ENCODE measurements around the gene MRPL38. TPM values are rescaled to one million over a fixed set of nuclear protein-coding genes. Genes with fewer than 3 reads are reported as not detected.
A peak's percentile ranks its signal among the peaks of the same experiment; 100 is the strongest.

MRPL38 gene
- total RNA-seq, 2 donors from 2014 or later: 103 to 118 TPM

DNA sequence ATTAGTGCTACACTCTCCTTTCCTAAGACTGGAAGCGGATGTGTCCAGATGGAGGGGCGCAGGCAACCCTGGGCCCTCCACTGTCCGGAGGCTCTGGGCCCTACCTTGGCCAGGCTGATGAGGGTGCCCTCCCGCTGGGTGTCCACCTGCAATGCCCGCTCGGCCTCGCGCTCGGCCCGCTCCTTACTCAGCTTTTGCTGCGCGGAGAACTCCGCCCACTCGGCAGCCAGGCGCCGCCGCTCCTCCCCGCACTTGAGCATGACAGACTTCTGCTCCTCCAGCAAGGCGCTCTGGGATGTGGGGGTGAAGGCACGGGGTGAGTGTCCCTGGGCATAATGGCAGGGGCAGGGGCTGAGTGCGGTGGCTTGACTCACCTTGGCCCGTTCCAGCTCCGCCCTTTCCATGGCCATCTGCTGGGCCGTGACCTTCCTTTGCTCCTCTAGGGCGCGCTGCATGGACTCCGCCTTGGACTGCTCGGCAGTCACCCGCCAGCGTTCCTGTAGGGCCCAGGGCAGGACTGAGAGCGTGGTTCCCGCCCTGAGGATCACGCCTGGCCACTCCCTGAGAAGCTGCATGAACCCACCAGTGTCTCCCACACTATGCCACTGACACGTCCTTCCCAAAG is 10.1 kb upstream of the MRPL38 start:
- Mint-ChIP-seq H3K4me1 (no peaks in the 10 kb centered on the region), H3K4me3 (no peak overlapping the region), H3K9me3 (no peaks in the 10 kb centered on the region), H3K27me3 (ENCODE audit: insufficient read depth) (no peaks in the 10 kb centered on the region), H3K27ac (no peak overlapping the region), H3K36me3 (ENCODE audit: low read depth) (peaks cover 24% of the 10 kb centered on the region)
- Histone ChIP-seq H3K36me3 (ENCODE audit: control insufficient read depth, insufficient read depth, low read length) (peaks cover 10% of the 10 kb centered on the region), H3K4me1 (ENCODE audit: control insufficient read depth, insufficient read depth, low read length) (peaks cover 7% of the 10 kb centered on the region), H3K27ac (ENCODE audit: low read depth, low read length) (no peak overlapping the region), H3K9ac (ENCODE audit: extremely low read depth, low read length, poor library complexity, severe bottlenecking) (no peak overlapping the region), H3K9me3 (ENCODE audit: control insufficient read depth, low read length) (no peaks in the 10 kb centered on the region), H3K4me3 (ENCODE audit: low read length) (no peak overlapping the region), H3K27me3 (ENCODE audit: control insufficient read depth, insufficient read depth, low read length, poor library complexity, severe bottlenecking) (no peaks in the 10 kb centered on the region)
- DNase-seq: peak; percentile 84
- 92 to 93% methylated on average over 15 to 34 of the region's 34 CpGs for WGBS, 2 experiments (ENCODE audit: insufficient coverage in 1 of 2, insufficient read length in 1 of 2)
- TF ChIP-seq, protein P1, sequence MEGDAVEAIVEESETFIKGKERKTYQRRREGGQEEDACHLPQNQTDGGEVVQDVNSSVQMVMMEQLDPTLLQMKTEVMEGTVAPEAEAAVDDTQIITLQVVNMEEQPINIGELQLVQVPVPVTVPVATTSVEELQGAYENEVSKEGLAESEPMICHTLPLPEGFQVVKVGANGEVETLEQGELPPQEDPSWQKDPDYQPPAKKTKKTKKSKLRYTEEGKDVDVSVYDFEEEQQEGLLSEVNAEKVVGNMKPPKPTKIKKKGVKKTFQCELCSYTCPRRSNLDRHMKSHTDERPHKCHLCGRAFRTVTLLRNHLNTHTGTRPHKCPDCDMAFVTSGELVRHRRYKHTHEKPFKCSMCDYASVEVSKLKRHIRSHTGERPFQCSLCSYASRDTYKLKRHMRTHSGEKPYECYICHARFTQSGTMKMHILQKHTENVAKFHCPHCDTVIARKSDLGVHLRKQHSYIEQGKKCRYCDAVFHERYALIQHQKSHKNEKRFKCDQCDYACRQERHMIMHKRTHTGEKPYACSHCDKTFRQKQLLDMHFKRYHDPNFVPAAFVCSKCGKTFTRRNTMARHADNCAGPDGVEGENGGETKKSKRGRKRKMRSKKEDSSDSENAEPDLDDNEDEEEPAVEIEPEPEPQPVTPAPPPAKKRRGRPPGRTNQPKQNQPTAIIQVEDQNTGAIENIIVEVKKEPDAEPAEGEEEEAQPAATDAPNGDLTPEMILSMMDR (conservative IDR thresholded peaks at IDR 0.05): peak; percentile 29

DNA sequence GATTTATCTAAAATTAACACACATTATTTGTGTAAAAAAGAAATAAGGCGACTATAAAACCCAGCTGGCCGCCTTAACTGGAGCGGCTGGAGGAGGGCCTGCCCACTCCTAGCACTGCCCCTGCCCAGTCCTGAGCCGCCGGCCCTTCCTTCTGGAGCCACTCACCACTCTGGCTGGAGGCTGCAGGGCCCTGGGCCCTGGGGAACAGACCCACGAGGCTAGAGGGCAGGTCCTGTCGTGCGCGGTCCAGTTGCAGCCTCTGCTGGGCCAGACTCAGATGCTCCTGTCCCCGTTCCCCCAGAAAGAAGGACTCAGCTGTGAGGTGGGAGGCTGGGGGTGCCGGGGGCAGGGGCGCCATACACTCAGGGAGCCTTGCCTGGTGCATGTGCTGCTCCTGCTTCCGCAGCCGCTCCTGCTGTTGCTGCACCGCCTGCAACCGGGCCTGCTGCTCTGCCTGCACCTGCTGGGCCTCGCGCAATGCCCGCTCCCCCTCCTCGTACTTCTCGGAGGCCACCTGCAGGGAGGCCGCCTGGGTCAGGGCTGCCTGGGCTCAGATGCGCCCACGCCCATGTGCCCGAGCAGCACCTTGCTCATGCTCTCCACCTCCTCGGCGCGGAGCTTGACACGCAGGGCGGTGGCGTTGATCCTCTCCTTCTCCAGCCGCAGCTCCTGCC is 9.0 kb upstream of the MRPL38 start:
- TF ChIP-seq, protein P1 (conservative IDR thresholded peaks at IDR 0.05): no peak
- 91 to 99% methylated on average over 21 to 32 of the region's 32 CpGs for WGBS, 2 experiments (ENCODE audit: insufficient coverage in 1 of 2, insufficient read length in 1 of 2)
- no peak overlapping the region for H3K9ac ChIP-seq (ENCODE audit: extremely low read depth, low read length, poor library complexity, severe bottlenecking)
- H3K4me3 Mint-ChIP-seq: no peak overlapping the region
- H3K36me3 ChIP-seq (ENCODE audit: control insufficient read depth, insufficient read depth, low read length): peaks cover 10% of the 10 kb centered on the region
- peaks cover 18% of the 10 kb centered on the region for H3K36me3 Mint-ChIP-seq (ENCODE audit: low read depth)
- no peaks in the 10 kb centered on the region for H3K9me3 Mint-ChIP-seq
- H3K4me1 Mint-ChIP-seq: no peaks in the 10 kb centered on the region
- H3K27me3 Mint-ChIP-seq (ENCODE audit: insufficient read depth): no peaks in the 10 kb centered on the region
- DNase-seq: peak; percentile 48
- peaks cover 7% of the 10 kb centered on the region for H3K4me1 ChIP-seq (ENCODE audit: control insufficient read depth, insufficient read depth, low read length)
- no peaks in the 10 kb centered on the region for H3K9me3 ChIP-seq (ENCODE audit: control insufficient read depth, low read length)
- no peak overlapping the region for H3K4me3 ChIP-seq (ENCODE audit: low read length)
- no peak overlapping the region for H3K27ac Mint-ChIP-seq
- H3K27ac ChIP-seq (ENCODE audit: low read depth, low read length): no peak overlapping the region
- no peaks in the 10 kb centered on the region for H3K27me3 ChIP-seq (ENCODE audit: control insufficient read depth, insufficient read depth, low read length, poor library complexity, severe bottlenecking)

GRCh38 chr17:75910699-75911098 is 6.0 kb upstream of the MRPL38 start:
- peak; percentile 91 for DNase-seq
- Mint-ChIP-seq H3K9me3 (no peaks in the 10 kb centered on the region), H3K27me3 (ENCODE audit: insufficient read depth) (no peaks in the 10 kb centered on the region), H3K36me3 (ENCODE audit: low read depth) (peaks cover 12% of the 10 kb centered on the region), H3K4me1 (no peaks in the 10 kb centered on the region), H3K4me3 (no peak overlapping the region), H3K27ac (peak overlapping the region; percentile 89)
- no peaks in the 10 kb centered on the region for H3K27me3 ChIP-seq (ENCODE audit: control insufficient read depth, insufficient read depth, low read length, poor library complexity, severe bottlenecking)
- H3K4me1 ChIP-seq (ENCODE audit: control insufficient read depth, insufficient read depth, low read length): peaks cover 7% of the 10 kb centered on the region
- H3K4me3 ChIP-seq (ENCODE audit: low read length): no peak overlapping the region
- peaks cover 10% of the 10 kb centered on the region for H3K36me3 ChIP-seq (ENCODE audit: control insufficient read depth, insufficient read depth, low read length)
- H3K9ac ChIP-seq (ENCODE audit: extremely low read depth, low read length, poor library complexity, severe bottlenecking): peak overlapping the region; percentile 47
- no peaks in the 10 kb centered on the region for H3K9me3 ChIP-seq (ENCODE audit: control insufficient read depth, low read length)
- WGBS, 2 experiments (ENCODE audit: insufficient coverage in 1 of 2, insufficient read length in 1 of 2): 50 to 62% methylated on average over 5 to 6 of the region's 6 CpGs
- TF ChIP-seq, protein P1 (conservative IDR thresholded peaks at IDR 0.05): no peak
- H3K27ac ChIP-seq (ENCODE audit: low read depth, low read length): no peak overlapping the region

All from endodermal cell (in vitro differentiated cells).